NCI-H2081 (cell line): ENCODE data around the gene PDLIM4.

Experiments used
- DNase-seq, 2 experiments: peaks; one replicate each; lab custom pipeline; 2025; lab: John Stamatoyannopoulos, UW

Gene PDLIM4

GRCh38 chr5:132253452-132254320 lies 3.8 kb upstream of the PDLIM4 start:
- DNase-seq = no peak

- DNase-seq = no peak
Measured at GRCh38 chr5:132254321-132254977, 3.0 kb upstream of the PDLIM4 start.

- no peak for DNase-seq
Measured at GRCh38 chr5:132256086-132256782, 1.3 kb upstream of the PDLIM4 start.

GRCh38 chr5:132256783-132257130 lies 739 bp upstream of the PDLIM4 start:
- DNase-seq = no peak

- no peak for DNase-seq
Measured at GRCh38 chr5:132258102-132259068, 889 bp downstream of the PDLIM4 start.

GRCh38 chr5:132259069-132259851 lies 1.8 kb downstream of the PDLIM4 start:
- no peak for DNase-seq

GRCh38 chr5:132260051-132260450 lies 2.6 kb downstream of the PDLIM4 start:
- no peak for DNase-seq

- DNase-seq = no peak
Measured at GRCh38 chr5:132260714-132261551, 3.4 kb downstream of the PDLIM4 start.

GRCh38 chr5:132261881-132262845 lies 4.7 kb downstream of the PDLIM4 start:
- no peak for DNase-seq

- DNase-seq = no peak
Measured at GRCh38 chr5:132262882-132263547, 5.5 kb downstream of the PDLIM4 start.

GRCh38 chr5:132263548-132264261 lies 6.2 kb downstream of the PDLIM4 start:
- no peak for DNase-seq

- no peak for DNase-seq
Measured at GRCh38 chr5:132264546-132265335, 7.2 kb downstream of the PDLIM4 start.

GRCh38 chr5:132265336-132266030 lies 8.0 kb downstream of the PDLIM4 start:
- no peak for DNase-seq

GRCh38 chr5:132266031-132266835 lies 8.7 kb downstream of the PDLIM4 start:
- DNase-seq = no peak

GRCh38 chr5:132266836-132267160 lies 9.3 kb downstream of the PDLIM4 start:
- DNase-seq = no peak
